MM.1S (cell line): ENCODE results near the gene XXYLT1.

Experiments used
- EZH2 ChIP-seq: fragments of 300-600 bp; sonication (generic); optimal IDR thresholded peaks from 2 replicates; pipeline ENCODE3; 2017; ENCODE audit warnings: low read depth, mild to moderate bottlenecking, antibody characterized with exemption, low read length, mixed read lengths
- TF ChIP-seq, protein P1 (sequence below): fragments of 300-600 bp; sonication (generic); IDR thresholded peaks from 2 replicates; pipeline ENCODE4 v1.5.1; 2016; ENCODE audit warnings: antibody characterized with exemption, low read length, mixed read lengths

DNA sequence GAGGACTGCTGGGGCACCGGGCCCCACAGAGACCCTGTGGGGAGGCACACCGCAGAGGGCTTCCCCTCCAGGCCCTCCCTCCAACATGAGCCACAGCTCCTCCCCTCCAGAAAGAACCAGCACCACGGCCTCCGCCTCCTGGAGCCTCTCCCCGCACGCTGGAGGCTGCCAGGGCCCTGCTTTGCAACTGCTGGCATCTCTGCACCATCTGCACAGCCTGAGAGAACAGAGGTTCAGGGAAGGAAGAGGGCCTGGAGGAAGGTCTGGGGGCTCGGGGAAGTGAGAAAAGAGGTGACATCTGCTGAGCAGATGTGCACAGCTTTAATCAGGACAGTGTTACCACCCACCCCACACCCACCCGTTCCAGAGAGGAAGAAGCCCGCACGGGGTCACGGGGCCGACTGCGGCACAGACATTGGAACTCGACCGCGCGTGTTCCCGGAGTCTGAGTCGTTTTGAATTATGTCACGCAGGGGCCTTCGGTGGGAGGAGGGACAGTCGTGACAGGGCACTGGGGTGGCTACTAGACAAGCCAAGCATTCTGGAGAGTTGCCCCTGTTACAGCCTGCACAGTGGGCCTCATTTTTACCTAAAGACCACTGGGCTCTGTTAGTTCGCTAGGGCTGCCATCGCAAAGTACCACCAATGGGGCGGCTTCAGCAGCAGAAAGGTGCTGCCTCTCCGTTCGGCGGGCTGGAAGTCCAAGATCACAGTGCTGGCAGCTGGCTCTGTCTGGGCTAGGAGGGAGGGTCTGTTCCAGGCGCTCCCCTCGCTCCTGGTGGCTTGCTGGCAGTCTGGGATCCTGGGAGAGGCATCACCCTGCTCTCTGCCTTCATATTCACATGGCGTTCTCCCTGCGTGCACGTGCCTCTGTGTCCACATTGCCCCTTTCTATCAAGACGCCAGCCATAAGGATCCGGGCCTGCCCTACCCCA is 194.8 kb downstream of the XXYLT1 start:
- TF ChIP-seq, protein P1, sequence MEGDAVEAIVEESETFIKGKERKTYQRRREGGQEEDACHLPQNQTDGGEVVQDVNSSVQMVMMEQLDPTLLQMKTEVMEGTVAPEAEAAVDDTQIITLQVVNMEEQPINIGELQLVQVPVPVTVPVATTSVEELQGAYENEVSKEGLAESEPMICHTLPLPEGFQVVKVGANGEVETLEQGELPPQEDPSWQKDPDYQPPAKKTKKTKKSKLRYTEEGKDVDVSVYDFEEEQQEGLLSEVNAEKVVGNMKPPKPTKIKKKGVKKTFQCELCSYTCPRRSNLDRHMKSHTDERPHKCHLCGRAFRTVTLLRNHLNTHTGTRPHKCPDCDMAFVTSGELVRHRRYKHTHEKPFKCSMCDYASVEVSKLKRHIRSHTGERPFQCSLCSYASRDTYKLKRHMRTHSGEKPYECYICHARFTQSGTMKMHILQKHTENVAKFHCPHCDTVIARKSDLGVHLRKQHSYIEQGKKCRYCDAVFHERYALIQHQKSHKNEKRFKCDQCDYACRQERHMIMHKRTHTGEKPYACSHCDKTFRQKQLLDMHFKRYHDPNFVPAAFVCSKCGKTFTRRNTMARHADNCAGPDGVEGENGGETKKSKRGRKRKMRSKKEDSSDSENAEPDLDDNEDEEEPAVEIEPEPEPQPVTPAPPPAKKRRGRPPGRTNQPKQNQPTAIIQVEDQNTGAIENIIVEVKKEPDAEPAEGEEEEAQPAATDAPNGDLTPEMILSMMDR = no peak
- no peak for TF ChIP-seq EZH2
